NCI-H526 treated with DMSO at 0.1 percent for 48 hours (cell line): ENCODE data around the gene SAPCD1.

Experiments
- DNase-seq: peaks from one replicate; lab custom pipeline; 2025; lab: John Stamatoyannopoulos, UW

The SAPCD1 gene

GRCh38 chr6:31762356-31762755 is at the start of gene SAPCD1:
Gene SAPCD1, plus strand, starts transcription at chr6:31762656. Its CDS starts 399 bp downstream, at chr6:31763055.
- DNase-seq, result no peak

GRCh38 chr6:31713465-31713864 is 49.0 kb upstream of the SAPCD1 start:
- DNase-seq, result no peak

GRCh38 chr6:31713991-31714684 is 48.3 kb upstream of the SAPCD1 start:
- no peak for DNase-seq

- DNase-seq, result no peak
These were observed 47.2 kb upstream of the SAPCD1 start, which contains the start of gene LY6G6D for GRCh38 chr6:31715022-31715958. Gene LY6G6D, plus strand, starts transcription at chr6:31715348. Its CDS starts 8 bp downstream, at chr6:31715356.

GRCh38 chr6:31717499-31718222 is 44.8 kb upstream of the SAPCD1 start:
- DNase-seq, result no peak

GRCh38 chr6:31718265-31718664 is 44.2 kb upstream of the SAPCD1 start:
- DNase-seq, result peak; percentile 21

- DNase-seq, result no peak
These were observed 43.5 kb upstream of the SAPCD1 start for GRCh38 chr6:31719001-31719400.

- DNase-seq, result no peak
These were observed 42.2 kb upstream of the SAPCD1 start for GRCh38 chr6:31720196-31720770.

GRCh38 chr6:31721351-31722020 is 41.0 kb upstream of the SAPCD1 start, which contains the start of gene LY6G6C:
Gene LY6G6C, minus strand, starts transcription at chr6:31721746. Its CDS starts 67 bp downstream, at chr6:31721679.
- DNase-seq, result no peak

- DNase-seq, result no peak
These were observed 40.3 kb upstream of the SAPCD1 start for GRCh38 chr6:31722173-31722572.

- no peak for DNase-seq
These were observed 39.0 kb upstream of the SAPCD1 start, which contains the start of gene MPIG6B for GRCh38 chr6:31723245-31723979. Gene MPIG6B, plus strand, starts transcription at chr6:31723373. Its CDS starts 11 bp downstream, at chr6:31723384.

- DNase-seq, result no peak
These were observed 38.3 kb upstream of the SAPCD1 start for GRCh38 chr6:31723980-31724691.

- DNase-seq, result no peak
These were observed 36.7 kb upstream of the SAPCD1 start for GRCh38 chr6:31725502-31726350.

GRCh38 chr6:31727034-31727716 is 35.3 kb upstream of the SAPCD1 start:
- DNase-seq, result no peak

GRCh38 chr6:31727717-31728671 is 34.5 kb upstream of the SAPCD1 start:
- no peak for DNase-seq

GRCh38 chr6:31728767-31729514 is 33.5 kb upstream of the SAPCD1 start, which contains the start of gene DDAH2:
Gene DDAH2, minus strand, starts transcription at chr6:31729299. Its CDS starts 138 bp downstream, at chr6:31729161.
- DNase-seq, result no peak
